Hepatocyte (in vitro differentiated cells): ENCODE measurements around the gene IL15RA.

Source experiments
- EZH2 ChIP-seq: fragments of 200-600 bp; sonication (generic); IDR thresholded peaks from 2 replicates; pipeline ENCODE4 v1.6.1; 2016; ENCODE audit warnings: antibody characterized with exemption, mild to moderate bottlenecking, borderline replicate concordance
- EZH2phosphoT487 ChIP-seq: fragments of 200-600 bp; sonication (generic); IDR thresholded peaks from one replicate; pipeline ENCODE4 v1.6.1; 2018; ENCODE audit warnings: antibody characterized with exemption, mild to moderate bottlenecking, low read depth, moderate library complexity; ENCODE audit not compliant: unreplicated experiment, severe bottlenecking
- TF ChIP-seq, protein P1 (sequence below): fragments of 200-600 bp; sonication (generic); IDR thresholded peaks from 2 replicates; pipeline ENCODE4 v1.5.1; 2016; ENCODE audit warnings: antibody characterized with exemption, mild to moderate bottlenecking; ENCODE audit not compliant: poor library complexity

DNA sequence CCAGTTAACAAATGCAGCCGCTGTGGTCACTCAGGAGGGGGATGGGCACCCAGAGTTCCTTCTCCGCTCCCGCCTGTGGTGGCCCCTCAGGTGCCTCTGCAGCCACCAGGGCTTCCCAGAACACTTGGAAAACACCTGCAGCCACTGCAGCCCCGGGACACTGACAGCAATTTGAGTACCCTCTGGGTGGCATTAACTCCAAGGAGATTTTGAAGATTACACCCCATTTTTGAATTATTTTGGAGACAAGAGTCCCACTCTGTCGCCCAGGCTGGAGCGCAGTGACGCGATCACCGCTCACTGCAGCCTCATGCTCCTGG lies 32.2 kb downstream of the IL15RA start:
- TF ChIP-seq EZH2 (no peak), EZH2phosphoT487 (no peak)
- TF ChIP-seq, protein P1, sequence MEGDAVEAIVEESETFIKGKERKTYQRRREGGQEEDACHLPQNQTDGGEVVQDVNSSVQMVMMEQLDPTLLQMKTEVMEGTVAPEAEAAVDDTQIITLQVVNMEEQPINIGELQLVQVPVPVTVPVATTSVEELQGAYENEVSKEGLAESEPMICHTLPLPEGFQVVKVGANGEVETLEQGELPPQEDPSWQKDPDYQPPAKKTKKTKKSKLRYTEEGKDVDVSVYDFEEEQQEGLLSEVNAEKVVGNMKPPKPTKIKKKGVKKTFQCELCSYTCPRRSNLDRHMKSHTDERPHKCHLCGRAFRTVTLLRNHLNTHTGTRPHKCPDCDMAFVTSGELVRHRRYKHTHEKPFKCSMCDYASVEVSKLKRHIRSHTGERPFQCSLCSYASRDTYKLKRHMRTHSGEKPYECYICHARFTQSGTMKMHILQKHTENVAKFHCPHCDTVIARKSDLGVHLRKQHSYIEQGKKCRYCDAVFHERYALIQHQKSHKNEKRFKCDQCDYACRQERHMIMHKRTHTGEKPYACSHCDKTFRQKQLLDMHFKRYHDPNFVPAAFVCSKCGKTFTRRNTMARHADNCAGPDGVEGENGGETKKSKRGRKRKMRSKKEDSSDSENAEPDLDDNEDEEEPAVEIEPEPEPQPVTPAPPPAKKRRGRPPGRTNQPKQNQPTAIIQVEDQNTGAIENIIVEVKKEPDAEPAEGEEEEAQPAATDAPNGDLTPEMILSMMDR: no peak
